Testis (tissue), 2 donors: ENCODE results near the gene IL16.
A peak's percentile ranks its signal among the peaks of the same experiment; 100 is the strongest.

ENCODE experiments used
- POLR2A ChIP-seq: fragments of 450-650 bp; IDR thresholded peaks from one replicate; pipeline ENCODE4 v1.6.1; 2017; ENCODE audit warnings: antibody characterized with exemption, mild to moderate bottlenecking, moderate library complexity
- TF ChIP-seq, protein P1 (sequence below), 3 experiments: fragments of 450-650 bp in 2 of 3; fragments of 200-600 bp in 1 of 3; sonication (generic) in 1 of 3; IDR thresholded peaks; one replicate each; pipeline ENCODE4 v1.5.1; 2016 to 2019; ENCODE audit warnings: antibody characterized with exemption in 3 of 3, mild to moderate bottlenecking in 2 of 3, moderate library complexity in 1 of 3

- TF ChIP-seq, protein P1, sequence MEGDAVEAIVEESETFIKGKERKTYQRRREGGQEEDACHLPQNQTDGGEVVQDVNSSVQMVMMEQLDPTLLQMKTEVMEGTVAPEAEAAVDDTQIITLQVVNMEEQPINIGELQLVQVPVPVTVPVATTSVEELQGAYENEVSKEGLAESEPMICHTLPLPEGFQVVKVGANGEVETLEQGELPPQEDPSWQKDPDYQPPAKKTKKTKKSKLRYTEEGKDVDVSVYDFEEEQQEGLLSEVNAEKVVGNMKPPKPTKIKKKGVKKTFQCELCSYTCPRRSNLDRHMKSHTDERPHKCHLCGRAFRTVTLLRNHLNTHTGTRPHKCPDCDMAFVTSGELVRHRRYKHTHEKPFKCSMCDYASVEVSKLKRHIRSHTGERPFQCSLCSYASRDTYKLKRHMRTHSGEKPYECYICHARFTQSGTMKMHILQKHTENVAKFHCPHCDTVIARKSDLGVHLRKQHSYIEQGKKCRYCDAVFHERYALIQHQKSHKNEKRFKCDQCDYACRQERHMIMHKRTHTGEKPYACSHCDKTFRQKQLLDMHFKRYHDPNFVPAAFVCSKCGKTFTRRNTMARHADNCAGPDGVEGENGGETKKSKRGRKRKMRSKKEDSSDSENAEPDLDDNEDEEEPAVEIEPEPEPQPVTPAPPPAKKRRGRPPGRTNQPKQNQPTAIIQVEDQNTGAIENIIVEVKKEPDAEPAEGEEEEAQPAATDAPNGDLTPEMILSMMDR (IDR thresholded peaks at IDR 0.05): peak; percentile 82 to 94 (median 89)
- no peak for TF ChIP-seq POLR2A
Observed at GRCh38 chr15:81265944-81266775, 69.5 kb downstream of the IL16 start.
